ENCODE data around the gene GP5. TPM values are rescaled to one million over a fixed set of nuclear protein-coding genes. Genes with fewer than 3 reads are reported as not detected.

Gene GP5
- total RNA-seq, 1 experiment from 2014 or later = 0.15 TPM

GRCh38 chr3:194439881-194440550, 41.0 kb upstream of the GP5 start:
- ChIA-PET POLR2A (no interaction called here), CTCF (no interaction called here), RAD21 (ENCODE audit: low non-redundant PET in 1 of 2, low total read pairs in 2 of 2, uncharacterized antibody in 2 of 2, unreplicated experiment in 2 of 2) (no interaction called here)
- Histone ChIP-seq H3K9me3 (ENCODE audit: control insufficient read depth in 1 of 2, insufficient read depth in 1 of 2, low read depth in 1 of 2, low read length in 2 of 2) (no peaks in the 10 kb centered on the region), H4K20me1 (ENCODE audit: insufficient read depth) (peaks cover 5% of the 10 kb centered on the region; the same call in 1 of the 2 replicates), H3K9ac (ENCODE audit: low read length) (no peak overlapping the region), H3K4me3 (replicated peaks in 1 of 2; ENCODE audit: low read depth in 1 of 2, low read length in 2 of 2) (no peak overlapping the region), H3K27me3 (ENCODE audit: insufficient read depth, low read length) (no peaks in the 10 kb centered on the region), H2AFZ (ENCODE audit: low read depth, low read length, poor library complexity, severe bottlenecking) (no peak overlapping the region), H3K27ac (ENCODE audit: low read depth, low read length) (no peak overlapping the region), H3K9me2 (ENCODE audit: insufficient read depth) (no peaks in the 10 kb centered on the region), H3K36me3 (ENCODE audit: control insufficient read depth in 1 of 2, insufficient read depth in 2 of 2, low read length in 2 of 2) (peaks cover 38 to 58% of the 10 kb centered on the region in 2 experiments; a peak in 3 of 4 replicates), H3K4me1 (ENCODE audit: control insufficient read depth in 1 of 2, insufficient read depth in 2 of 2, low read length in 2 of 2) (no peaks in the 10 kb centered on the region), H3K4me2 (ENCODE audit: low read length) (no peak overlapping the region), H3K79me2 (ENCODE audit: insufficient read depth, low read length) (peaks cover 15% of the 10 kb centered on the region)
- no peak for TF ChIP-seq POLR2AphosphoS5 (IDR thresholded peaks at IDR 0.05; ENCODE audit: low read depth, low read length)
- TF ChIP-seq SRF (IDR thresholded peaks at IDR 0.05; ENCODE audit: low read depth) = no peak
- no peak for TF ChIP-seq EZH2phosphoT487 (IDR thresholded peaks at IDR 0.05; ENCODE audit: borderline replicate concordance)
- no peak for TF ChIP-seq JUND (IDR thresholded peaks at IDR 0.05)
- TF ChIP-seq TCF7L2 (IDR thresholded peaks at IDR 0.05; ENCODE audit: borderline replicate concordance, extremely low read depth, insufficient read depth, insufficient read length) = no peak
- no peak for TF ChIP-seq ELF1 (IDR thresholded peaks at IDR 0.05; ENCODE audit: borderline replicate concordance, low read depth)
- TF ChIP-seq YY1 (IDR thresholded peaks at IDR 0.05; ENCODE audit: extremely low read depth, insufficient replicate concordance, low read depth, low read length) = no peak
- TF ChIP-seq EGR1 (IDR thresholded peaks at IDR 0.05; ENCODE audit: low read depth) = no peak
- TF ChIP-seq FOSL1 (IDR thresholded peaks at IDR 0.05; ENCODE audit: low read depth) = no peak
- no peak for TF ChIP-seq ZNF274 (IDR thresholded peaks at IDR 0.05; ENCODE audit: low read depth, low read length)
- TF ChIP-seq ATF3 (IDR thresholded peaks at IDR 0.05) = no peak
- no peak for TF ChIP-seq SP1 (IDR thresholded peaks at IDR 0.05; ENCODE audit: low read depth)
- TF ChIP-seq EZH2 (IDR thresholded peaks at IDR 0.05) = no peak
- no peak for TF ChIP-seq CEBPB (IDR thresholded peaks at IDR 0.05; ENCODE audit: low read depth)
- no peak for TF ChIP-seq POLR2A (IDR thresholded peaks at IDR 0.05; ENCODE audit: borderline replicate concordance, extremely low read depth, insufficient read depth, insufficient read length)
- TF ChIP-seq SIN3A (IDR thresholded peaks at IDR 0.05; ENCODE audit: low read depth) = no peak
- TF ChIP-seq ZFX (IDR thresholded peaks at IDR 0.05) = no peak
- no peak for TF ChIP-seq ZBTB33 (IDR thresholded peaks at IDR 0.05; ENCODE audit: extremely low read depth, insufficient replicate concordance, low read length)
- intact Hi-C loops (cut with micrococcal nuclease) = no loop called here
- no peak for ATAC-seq
- no TSS peak for BruUV-seq (replicated peaks)
- no peak for DNase-seq (ENCODE audit: low read depth, low spot score)
